CD14-positive monocyte (primary cell): ENCODE data around the gene FLRT1. TPM values are rescaled to one million over a fixed set of nuclear protein-coding genes. Genes with fewer than 3 reads are reported as not detected.

ENCODE experiments used
- DNase-seq, 3 donors: peaks; one replicate each; pipeline ENCODE4 v3.0.0-alpha.2; 2011 to 2022
- H2AFZ ChIP-seq: 2 replicates; pipeline ENCODE4 v1.6.0; 2012; ENCODE audit warnings: mild to moderate bottlenecking, low read depth, low read length, inconsistent platforms; ENCODE audit not compliant: insufficient read depth, poor library complexity, severe bottlenecking
- H3K27ac ChIP-seq, 2 donors: 1 replicate in 1 of 2; 2 replicates in 1 of 2; pipeline ENCODE4 v1.5.1; 2012 to 2013; ENCODE audit warnings: low read length in 2 of 2, control low read depth in 1 of 2, inconsistent platforms in 1 of 2, low read depth in 1 of 2, mild to moderate bottlenecking in 1 of 2
- H3K27me3 ChIP-seq, 2 donors: one replicate each; pipeline versions ENCODE4 v1.6.0 to v1.6.1; 2011 to 2013; ENCODE audit warnings: low read length in 2 of 2; ENCODE audit not compliant: control insufficient read depth in 2 of 2, insufficient read depth in 2 of 2
- H3K36me3 ChIP-seq, 2 donors: replicated peaks in 1 of 2; 1 replicate in 1 of 2; 2 replicates in 1 of 2; pipeline versions ENCODE4 v1.5.1 to v1.6.1; 2012 to 2013; ENCODE audit warnings: low read length in 2 of 2, control low read depth in 1 of 2, inconsistent platforms in 1 of 2, mild to moderate bottlenecking in 1 of 2; ENCODE audit not compliant: insufficient read depth in 2 of 2, control insufficient read depth in 1 of 2
- H3K4me1 ChIP-seq, 2 donors: 1 replicate in 1 of 2; 2 replicates in 1 of 2; pipeline versions ENCODE4 v1.5.1 to v1.6.1; 2012 to 2013; ENCODE audit warnings: low read length in 2 of 2, control low read depth in 1 of 2, inconsistent platforms in 1 of 2, mild to moderate bottlenecking in 1 of 2, moderate library complexity in 1 of 2; ENCODE audit not compliant: insufficient read depth in 2 of 2, control insufficient read depth in 1 of 2
- H3K4me2 ChIP-seq: replicated peaks from 2 replicates; pipeline ENCODE3; 2012; ENCODE audit warnings: low read length, moderate library complexity, mild to moderate bottlenecking; ENCODE audit not compliant: poor library complexity, severe bottlenecking; ENCODE audit errors: extremely low read depth
- H3K4me3 ChIP-seq, 3 experiments: fragments of 200-600 bp in 1 of 3; sonication (generic) in 1 of 3; replicated peaks in 1 of 3; 1 replicate in 2 of 3; 2 replicates in 1 of 3; pipeline ENCODE4 v1.5.1; 2011 to 2013; ENCODE audit warnings: low read length in 3 of 3, mild to moderate bottlenecking in 3 of 3, control low read depth in 2 of 3, low read depth in 2 of 3, inconsistent platforms in 1 of 3, moderate library complexity in 1 of 3
- H3K79me2 ChIP-seq: 2 replicates; pipeline ENCODE4 v1.6.0; 2012; ENCODE audit warnings: mild to moderate bottlenecking, control low read depth, inconsistent platforms, low read length, moderate library complexity; ENCODE audit not compliant: insufficient read depth
- H3K9ac ChIP-seq: 2 replicates; pipeline ENCODE4 v1.6.0; 2017; ENCODE audit warnings: low read length, mild to moderate bottlenecking; ENCODE audit not compliant: insufficient read depth, poor library complexity, severe bottlenecking
- H3K9me3 ChIP-seq, 2 donors: replicated peaks in 1 of 2; 1 replicate in 1 of 2; 2 replicates in 1 of 2; pipeline versions ENCODE4 v1.5.1 to v1.6.1; 2012 to 2013; ENCODE audit warnings: low read length in 2 of 2, control low read depth in 1 of 2; ENCODE audit not compliant: control insufficient read depth in 1 of 2, insufficient read depth in 1 of 2
- H4K20me1 ChIP-seq: 2 replicates; pipeline ENCODE4 v1.6.0; 2012; ENCODE audit warnings: mild to moderate bottlenecking, low read length, control low read depth, moderate library complexity; ENCODE audit not compliant: insufficient read depth
- H3K27ac Mint-ChIP-seq, 7 donors: one replicate each; pipeline ENCODE4 v1.8.0; 2020; ENCODE audit warnings: mild to moderate bottlenecking in 7 of 7, mixed read lengths in 7 of 7, moderate library complexity in 6 of 7, inconsistent platforms in 2 of 7
- H3K27me3 Mint-ChIP-seq, 3 donors: one replicate each; pipeline ENCODE4 v1.8.0; 2021 to 2022; ENCODE audit warnings: low read depth in 3 of 3, mild to moderate bottlenecking in 3 of 3, mixed read lengths in 3 of 3, moderate library complexity in 3 of 3, inconsistent platforms in 1 of 3
- H3K36me3 Mint-ChIP-seq, 2 donors: one replicate each; pipeline ENCODE4 v1.8.0; 2020; ENCODE audit warnings: mixed read lengths in 2 of 2, inconsistent platforms in 1 of 2, mild to moderate bottlenecking in 1 of 2
- H3K4me1 Mint-ChIP-seq: one replicate; pipeline ENCODE4 v1.8.0; 2020; ENCODE audit warnings: mild to moderate bottlenecking, mixed read lengths
- H3K4me3 Mint-ChIP-seq, 2 donors: one replicate each; pipeline ENCODE4 v1.8.0; 2020; ENCODE audit warnings: mild to moderate bottlenecking in 2 of 2, mixed read lengths in 2 of 2, moderate library complexity in 1 of 2
- H3K9me3 Mint-ChIP-seq, 7 donors: one replicate each; pipeline ENCODE4 v1.8.0; 2020 to 2022; ENCODE audit warnings: mixed read lengths in 7 of 7, mild to moderate bottlenecking in 6 of 7, moderate library complexity in 6 of 7, inconsistent platforms in 2 of 7
- WGBS: methylation state at CpG from one replicate; pipeline ENCODE4 v1.1.5; 2013; ENCODE audit warnings: missing lambda C conversion rate; ENCODE audit not compliant: insufficient coverage; 5-methylcytosine and 5-hydroxymethylcytosine counted together
- intact Hi-C, 2 donors: fragments of 100-400 bp; cut with micrococcal nuclease; formaldehyde crosslinking; loops; one replicate each; pipeline versions ENCODE4 v1.15.0 to v1.15.1; 2023
- polyA plus RNA-seq, 3 donors: library from polyadenylated mRNA; depleted of rRNA in 1 of 3; unstranded in 2 of 3; stranded (reverse) in 1 of 3; fragments of 300-500 nt in 2 of 3; fragments of >200 nt in 1 of 3; fragmentation: Illumina TruSeq in 2 of 3; gene quantifications; 1 replicate in 2 of 3; 2 replicates in 1 of 3; pipeline ENCODE4 v1.2.3, GENCODE V29; 2012 to 2021
- TF ChIP-seq, protein P1 (sequence below): fragments of 200-600 bp; IDR thresholded peaks from one replicate; pipeline ENCODE4 v1.8.0; 2022; ENCODE audit warnings: antibody characterized with exemption, mild to moderate bottlenecking

FLRT1 gene
- polyA plus RNA-seq, 3 donors: not detected

DNA sequence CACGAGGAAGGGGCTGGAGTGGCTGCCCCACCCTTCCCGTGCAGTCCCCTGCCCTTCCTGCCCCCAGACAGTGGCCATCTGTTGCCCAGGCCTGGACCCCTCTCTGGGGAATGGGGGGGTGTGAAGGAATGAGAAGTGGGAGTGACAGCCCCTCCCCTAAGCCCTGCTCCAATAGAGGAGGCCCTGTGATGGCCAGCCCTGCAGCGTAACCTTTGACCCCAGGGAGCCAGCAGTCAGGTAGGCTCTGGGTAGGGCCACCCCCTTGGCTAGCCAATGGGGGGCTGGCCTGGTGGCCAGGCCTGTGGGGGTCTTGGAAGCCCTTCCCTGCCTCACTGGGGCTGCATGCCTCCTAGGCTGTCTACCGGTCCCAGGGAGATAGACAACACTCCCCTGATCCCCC, 6.6 kb downstream of the FLRT1 start:
- intact Hi-C loops: no loop called here
- Histone ChIP-seq H3K27me3 (peaks cover 1 to 12% of the 10 kb centered on the region in 2 donors), H3K9ac (no peak overlapping the region), H3K79me2 (no peaks in the 10 kb centered on the region), H2AFZ (no peak overlapping the region), H3K4me1 (peaks cover 2 to 4% of the 10 kb centered on the region in 2 donors), H3K4me3 (no peak overlapping the region), H3K27ac (no peak overlapping the region), H3K4me2 (no peak overlapping the region), H3K9me3 (no peaks in the 10 kb centered on the region), H3K36me3 (no peaks in the 10 kb centered on the region), H4K20me1 (no peaks in the 10 kb centered on the region)
- peaks cover 11 to 20% (median 12%) of the 10 kb centered on the region in 3 donors for H3K27me3 Mint-ChIP-seq
- H3K4me1 Mint-ChIP-seq: peaks cover 4% of the 10 kb centered on the region
- 95% methylated on average over 2 of the region's 4 CpGs for WGBS
- H3K4me3 Mint-ChIP-seq: no peak overlapping the region
- no peaks in the 10 kb centered on the region for H3K36me3 Mint-ChIP-seq
- H3K9me3 Mint-ChIP-seq: peaks cover 0 to 6% (median 0%) of the 10 kb centered on the region in 7 donors
- DNase-seq: no peak
- TF ChIP-seq, protein P1, sequence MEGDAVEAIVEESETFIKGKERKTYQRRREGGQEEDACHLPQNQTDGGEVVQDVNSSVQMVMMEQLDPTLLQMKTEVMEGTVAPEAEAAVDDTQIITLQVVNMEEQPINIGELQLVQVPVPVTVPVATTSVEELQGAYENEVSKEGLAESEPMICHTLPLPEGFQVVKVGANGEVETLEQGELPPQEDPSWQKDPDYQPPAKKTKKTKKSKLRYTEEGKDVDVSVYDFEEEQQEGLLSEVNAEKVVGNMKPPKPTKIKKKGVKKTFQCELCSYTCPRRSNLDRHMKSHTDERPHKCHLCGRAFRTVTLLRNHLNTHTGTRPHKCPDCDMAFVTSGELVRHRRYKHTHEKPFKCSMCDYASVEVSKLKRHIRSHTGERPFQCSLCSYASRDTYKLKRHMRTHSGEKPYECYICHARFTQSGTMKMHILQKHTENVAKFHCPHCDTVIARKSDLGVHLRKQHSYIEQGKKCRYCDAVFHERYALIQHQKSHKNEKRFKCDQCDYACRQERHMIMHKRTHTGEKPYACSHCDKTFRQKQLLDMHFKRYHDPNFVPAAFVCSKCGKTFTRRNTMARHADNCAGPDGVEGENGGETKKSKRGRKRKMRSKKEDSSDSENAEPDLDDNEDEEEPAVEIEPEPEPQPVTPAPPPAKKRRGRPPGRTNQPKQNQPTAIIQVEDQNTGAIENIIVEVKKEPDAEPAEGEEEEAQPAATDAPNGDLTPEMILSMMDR: no peak
- H3K27ac Mint-ChIP-seq: no peak overlapping the region

DNA sequence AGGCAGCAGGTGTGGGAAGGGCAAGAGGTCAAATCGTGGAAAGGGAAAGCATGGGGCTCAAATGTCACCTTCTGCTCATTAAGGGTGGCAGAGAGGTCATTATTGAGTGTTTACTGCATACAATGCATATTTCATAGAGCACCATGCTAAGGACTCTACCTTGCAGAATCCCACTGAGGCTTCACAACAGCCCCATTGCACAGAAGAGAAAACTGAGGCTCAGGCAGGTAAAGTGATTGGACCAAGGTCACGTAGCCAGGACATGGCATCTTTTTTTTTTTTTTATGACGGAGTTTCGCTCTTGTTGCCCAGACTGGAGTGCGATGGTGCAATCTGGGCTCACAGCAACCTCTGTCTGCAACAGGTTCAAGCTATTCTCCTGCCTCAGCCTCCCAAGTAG, 7.8 kb downstream of the FLRT1 start:
- Histone ChIP-seq H3K9me3 (no peaks in the 10 kb centered on the region), H3K79me2 (no peaks in the 10 kb centered on the region), H3K36me3 (no peaks in the 10 kb centered on the region), H2AFZ (no peak overlapping the region), H3K4me2 (no peak overlapping the region), H3K27ac (no peak overlapping the region), H3K9ac (no peak overlapping the region), H3K27me3 (peaks cover 0 to under 1% of the 10 kb centered on the region in 2 donors), H3K4me3 (no peak overlapping the region), H3K4me1 (peaks cover 14 to 16% of the 10 kb centered on the region in 2 donors), H4K20me1 (no peaks in the 10 kb centered on the region)
- H3K4me3 Mint-ChIP-seq: no peak overlapping the region
- no peak for DNase-seq
- no peak overlapping the region for H3K27ac Mint-ChIP-seq
- peaks cover 10% of the 10 kb centered on the region for H3K4me1 Mint-ChIP-seq
- intact Hi-C loops: no loop called here
- peaks cover 0 to 6% (median 0%) of the 10 kb centered on the region in 7 donors for H3K9me3 Mint-ChIP-seq
- 100% methylated on average over 2 of the region's 5 CpGs for WGBS
- peaks cover 1 to 8% (median 3%) of the 10 kb centered on the region in 3 donors for H3K27me3 Mint-ChIP-seq
- H3K36me3 Mint-ChIP-seq: no peaks in the 10 kb centered on the region
- TF ChIP-seq, protein P1: no peak
